Fibroblast of pulmonary artery (primary cell): ENCODE results near the gene THAP9.

Experiments used
- DNase-seq: peaks from one replicate; pipeline ENCODE4 v3.0.0-alpha.2; 2010; ENCODE audit warnings: low read depth
- H3K4me3 ChIP-seq: replicated peaks from 2 replicates; pipeline ENCODE4 v1.5.1; 2011; ENCODE audit warnings: low read depth, mild to moderate bottlenecking, control low read depth, low read length, moderate library complexity
- TF ChIP-seq, protein P1 (sequence below): IDR thresholded peaks from 2 replicates; pipeline ENCODE4 v1.5.1; 2011; ENCODE audit warnings: mild to moderate bottlenecking, control low read depth, low read length, inconsistent platforms; ENCODE audit errors: missing control alignments

The THAP9 gene

DNA sequence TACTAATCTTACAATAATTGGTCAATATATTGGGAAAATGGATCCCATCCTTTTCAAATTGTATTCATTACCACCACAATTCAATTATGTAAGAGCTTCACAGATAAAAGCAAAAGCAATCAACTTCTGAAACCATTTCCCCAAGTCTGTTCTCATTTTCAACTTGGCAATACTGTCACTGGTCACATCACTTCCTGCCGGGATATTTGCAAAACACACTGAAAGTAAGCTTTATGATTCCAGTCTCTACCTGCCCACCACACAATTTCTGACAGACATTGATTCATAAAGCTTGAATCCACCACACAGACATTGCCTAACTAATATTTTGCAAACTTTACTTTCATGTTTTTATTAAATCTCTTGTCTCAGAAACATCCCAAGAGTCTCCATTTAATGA lies 56.5 kb downstream of the THAP9 start:
- no peak overlapping the region for H3K4me3 ChIP-seq
- TF ChIP-seq, protein P1, sequence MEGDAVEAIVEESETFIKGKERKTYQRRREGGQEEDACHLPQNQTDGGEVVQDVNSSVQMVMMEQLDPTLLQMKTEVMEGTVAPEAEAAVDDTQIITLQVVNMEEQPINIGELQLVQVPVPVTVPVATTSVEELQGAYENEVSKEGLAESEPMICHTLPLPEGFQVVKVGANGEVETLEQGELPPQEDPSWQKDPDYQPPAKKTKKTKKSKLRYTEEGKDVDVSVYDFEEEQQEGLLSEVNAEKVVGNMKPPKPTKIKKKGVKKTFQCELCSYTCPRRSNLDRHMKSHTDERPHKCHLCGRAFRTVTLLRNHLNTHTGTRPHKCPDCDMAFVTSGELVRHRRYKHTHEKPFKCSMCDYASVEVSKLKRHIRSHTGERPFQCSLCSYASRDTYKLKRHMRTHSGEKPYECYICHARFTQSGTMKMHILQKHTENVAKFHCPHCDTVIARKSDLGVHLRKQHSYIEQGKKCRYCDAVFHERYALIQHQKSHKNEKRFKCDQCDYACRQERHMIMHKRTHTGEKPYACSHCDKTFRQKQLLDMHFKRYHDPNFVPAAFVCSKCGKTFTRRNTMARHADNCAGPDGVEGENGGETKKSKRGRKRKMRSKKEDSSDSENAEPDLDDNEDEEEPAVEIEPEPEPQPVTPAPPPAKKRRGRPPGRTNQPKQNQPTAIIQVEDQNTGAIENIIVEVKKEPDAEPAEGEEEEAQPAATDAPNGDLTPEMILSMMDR: no peak
- DNase-seq: no peak

DNA sequence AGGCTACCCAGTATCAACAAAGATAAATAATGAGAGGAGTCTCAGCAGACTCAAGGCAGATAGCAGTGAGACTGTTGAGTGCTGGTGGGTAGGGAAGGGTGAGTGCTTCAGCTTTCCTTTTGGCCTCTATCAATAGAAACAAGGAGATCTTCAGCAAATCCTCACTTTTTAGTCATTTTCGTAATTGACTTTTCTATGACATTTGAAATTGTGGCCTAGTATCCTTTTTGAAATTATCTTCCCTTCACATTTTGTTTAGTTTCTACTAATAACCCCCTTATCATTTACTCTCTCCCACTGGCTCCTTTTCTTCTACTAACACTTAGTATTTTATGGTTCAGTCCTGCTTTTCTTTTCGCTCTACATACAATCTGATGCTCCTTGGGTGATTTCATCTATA lies 65.2 kb downstream of the THAP9 start:
- DNase-seq: no peak
- TF ChIP-seq, protein P1: no peak
- H3K4me3 ChIP-seq: no peak overlapping the region

DNA sequence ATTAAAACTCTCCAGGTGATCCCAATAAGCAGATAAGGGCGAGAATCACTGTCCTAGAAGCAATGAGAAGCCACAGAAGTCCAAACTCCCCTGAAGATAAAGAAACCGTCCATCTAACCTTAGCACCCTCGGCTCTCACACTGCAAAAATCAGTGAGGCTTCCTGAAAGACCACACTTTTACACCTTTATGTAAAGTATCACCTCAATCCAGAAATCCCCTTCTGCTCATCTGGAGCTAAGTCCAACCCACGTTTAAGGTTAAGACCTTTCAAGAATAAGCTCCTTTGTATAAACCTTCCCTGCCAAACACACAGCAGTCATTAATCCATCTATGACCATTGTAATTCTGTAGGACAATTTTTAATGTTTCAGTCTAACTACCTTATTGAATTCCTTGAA lies 68.4 kb downstream of the THAP9 start:
- TF ChIP-seq, protein P1: no peak
- no peak overlapping the region for H3K4me3 ChIP-seq
- DNase-seq: no peak

DNA sequence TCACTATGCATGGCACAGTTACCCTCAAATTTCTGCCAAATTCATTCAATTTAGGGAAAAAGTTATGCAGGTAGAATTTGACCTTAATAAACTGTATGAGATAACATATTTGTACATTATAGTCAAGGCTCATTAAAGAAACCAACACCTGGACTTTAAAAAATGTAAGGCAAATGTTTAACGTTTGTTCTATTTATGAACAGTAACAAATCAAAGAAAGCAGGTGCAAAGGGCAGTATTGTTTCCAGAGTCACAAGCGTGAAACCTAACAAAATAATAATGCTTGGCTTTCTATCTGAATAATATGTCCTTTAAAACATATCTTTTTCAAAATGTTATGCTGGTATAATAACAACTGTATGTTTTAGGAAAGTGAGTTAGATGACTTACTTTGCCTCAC lies 68.9 kb downstream of the THAP9 start:
- no peak overlapping the region for H3K4me3 ChIP-seq
- no peak for DNase-seq
- TF ChIP-seq, protein P1: no peak
